ENCODE measurements around the gene ANGPTL5.

- no peak for TF ChIP-seq CTCF (conservative IDR thresholded peaks at IDR 0.05; ENCODE audit: low read depth in 2 of 2)
- TF ChIP-seq EZH2 (IDR thresholded peaks at IDR 0.05; ENCODE audit: low read depth, unreplicated experiment): no peak
- TF ChIP-seq STAT1 (IDR thresholded peaks at IDR 0.05; ENCODE audit: unreplicated experiment): no peak
- no peak for TF ChIP-seq POLR2AphosphoS5 (IDR thresholded peaks at IDR 0.05; ENCODE audit: low read depth)
- TF ChIP-seq ZNF462 (CRISPR knock-in tag; IDR thresholded peaks at IDR 0.05): no peak
- TF ChIP-seq REST (IDR thresholded peaks at IDR 0.05; ENCODE audit: unreplicated experiment): no peak
- no peak for TF ChIP-seq ETS1 (IDR thresholded peaks at IDR 0.05)
- no peak for TF ChIP-seq JUNB (IDR thresholded peaks at IDR 0.05; ENCODE audit: unreplicated experiment)
- no peak for TF ChIP-seq EZH2phosphoT487 (IDR thresholded peaks at IDR 0.05; ENCODE audit: unreplicated experiment)
- TF ChIP-seq CREB1 (CRISPR knock-in tag; IDR thresholded peaks at IDR 0.05; ENCODE audit: low read depth): no peak
- TF ChIP-seq NANOG (IDR thresholded peaks at IDR 0.05; ENCODE audit: borderline replicate concordance): no peak
- TF ChIP-seq ZNF331 (CRISPR knock-in tag; IDR thresholded peaks at IDR 0.05; ENCODE audit: low read depth): no peak
- TF ChIP-seq ZNF114 (CRISPR knock-in tag; IDR thresholded peaks at IDR 0.05): no peak
These were observed 2.7 kb downstream of the ANGPTL5 start for GRCh38 chr11:101913656-101914055.

Measured in GM23338 (cell line).